K562 (cell line): ENCODE results near the gene AKNAD1. TPM values are rescaled to one million over a fixed set of nuclear protein-coding genes. Genes with fewer than 3 reads are reported as not detected.

Source experiments
- ATAC-seq: fragments of 200-7000 bp; cut with Tn5 transposase; 3 replicates; pipeline ENCODE4 v1.9.1; 2020; ENCODE audit warnings: moderate library complexity
- BruUV-seq: library from RNA; stranded (reverse); fragments of 400-500 nt; replicated peaks from 2 replicates; lab custom pipeline; 2021; lab: Mats Ljungman, UMichigan
- CTCF ChIA-PET: fragments of 300-600 bp; formaldehyde crosslinking; extraction: SDS; loops from one replicate; lab custom pipeline; 2021; ENCODE audit warnings: low intra/inter-chr PET ratio; lab: Yijun Ruan, JAX
- POLR2A ChIA-PET: fragments of 300-600, 350-650 bp; sonication (Branson Sonifier 250); formaldehyde crosslinking; extraction: SDS; loops from one replicate; lab custom pipeline; 2021; ENCODE audit warnings: antibody characterized with exemption, inconsistent platforms; lab: Yijun Ruan, JAX
- DNase-seq, 4 experiments: peaks; one replicate each; pipeline versions ENCODE4 v3.0.0 to v3.0.0-alpha.2; 2011 to 2018; ENCODE audit warnings: low spot score in 3 of 4, mixed read lengths in 3 of 4; ENCODE audit errors: extremely low read depth in 1 of 4
- FAIRE-seq: peaks from 2 replicates; lab custom pipeline; 2011; peaks lifted over from hg19 to GRCh38; lab: Jason Lieb, UNC
- H2AFZ ChIP-seq: 2 replicates; pipeline ENCODE4 v1.6.0; 2011; ENCODE audit warnings: low read depth, low read length, control low read depth, inconsistent platforms
- H3K27ac ChIP-seq: fragments of 200-600 bp; 3 replicates; pipeline ENCODE4 v1.8.0; 2011; ENCODE audit warnings: low read depth, mild to moderate bottlenecking, control low read depth, inconsistent platforms, low read length, moderate library complexity, mixed read lengths; ENCODE audit errors: extremely low read depth
- H3K27me3 ChIP-seq, 2 experiments: fragments of 300-600 bp in 1 of 2; 2 replicates in 1 of 2; 3 replicates in 1 of 2; pipeline versions ENCODE4 v1.6.0 to v1.8.0; 2011; ENCODE audit warnings: inconsistent platforms in 2 of 2, low read length in 2 of 2, mild to moderate bottlenecking in 1 of 2, mixed read lengths in 1 of 2, moderate library complexity in 1 of 2; ENCODE audit not compliant: control insufficient read depth in 2 of 2, insufficient read depth in 2 of 2
- H3K36me3 ChIP-seq: fragments of 300-600 bp; 3 replicates; pipeline ENCODE4 v1.8.0; 2011; ENCODE audit warnings: mild to moderate bottlenecking, low read length, inconsistent platforms; ENCODE audit not compliant: control insufficient read depth, insufficient read depth
- H3K4me1 ChIP-seq, 2 experiments: fragments of 200-600 bp in 1 of 2; replicated peaks in 1 of 2; 2 replicates in 1 of 2; 3 replicates in 1 of 2; pipeline versions ENCODE4 v1.5.1 to v1.8.0; 2011; ENCODE audit warnings: inconsistent platforms in 2 of 2, low read length in 2 of 2, mild to moderate bottlenecking in 1 of 2, mixed read lengths in 1 of 2, moderate library complexity in 1 of 2; ENCODE audit not compliant: control insufficient read depth in 2 of 2, insufficient read depth in 2 of 2
- H3K4me2 ChIP-seq: 2 replicates; pipeline ENCODE4 v1.6.1; 2011; ENCODE audit warnings: low read length, control low read depth, inconsistent platforms, mixed read lengths; ENCODE audit not compliant: insufficient read depth
- H3K4me3 ChIP-seq: fragments of 200-600 bp; sonication (generic), shearing (Covaris generic); 2 replicates; pipeline ENCODE4 v1.5.1; 2016; ENCODE audit warnings: control low read depth, inconsistent platforms
- H3K79me2 ChIP-seq: fragments of 200-600 bp; 3 replicates; pipeline ENCODE4 v1.8.0; 2011; ENCODE audit warnings: low read length, inconsistent platforms; ENCODE audit not compliant: control insufficient read depth, insufficient read depth
- H3K9ac ChIP-seq, 2 experiments: 2 replicates each; pipeline versions ENCODE4 v1.6.0 to v1.6.1; 2011; ENCODE audit warnings: low read depth in 2 of 2, low read length in 2 of 2, control low read depth in 1 of 2, inconsistent platforms in 1 of 2, mild to moderate bottlenecking in 1 of 2, mixed read lengths in 1 of 2; ENCODE audit not compliant: insufficient read depth in 1 of 2
- H3K9me1 ChIP-seq: one replicate; pipeline ENCODE4 v1.6.0; 2011; ENCODE audit warnings: inconsistent platforms, mild to moderate bottlenecking, low read length, moderate library complexity; ENCODE audit not compliant: control insufficient read depth, insufficient read depth
- H3K9me3 ChIP-seq: replicated peaks from 2 replicates; pipeline ENCODE4 v1.5.1; 2011; ENCODE audit warnings: low read depth, low read length, inconsistent platforms; ENCODE audit not compliant: control insufficient read depth, insufficient read depth
- H4K20me1 ChIP-seq: replicated peaks from 2 replicates; pipeline ENCODE4 v1.6.1; 2011; ENCODE audit warnings: low read length, inconsistent platforms, mixed read lengths; ENCODE audit not compliant: control insufficient read depth, insufficient read depth
- CTBP1 ChIP-seq: fragments of 450-650 bp; IDR thresholded peaks from 2 replicates; pipeline ENCODE4 v1.6.1; 2016; ENCODE audit warnings: borderline replicate concordance
- DEAF1 ChIP-seq: fragments of 450-650 bp; formaldehyde crosslinking; IDR thresholded peaks from 2 replicates; pipeline ENCODE4 v1.4.0; 2020; ENCODE audit warnings: mild to moderate bottlenecking, moderate library complexity
- ESRRA ChIP-seq: fragments of 450-650 bp; IDR thresholded peaks from 2 replicates; pipeline ENCODE4 v1.6.1; 2014; ENCODE audit warnings: low read depth, mild to moderate bottlenecking, moderate library complexity, borderline replicate concordance
- ETV5 ChIP-seq: sonication (generic); formaldehyde crosslinking; IDR thresholded peaks from 2 replicates; pipeline ENCODE4 v1.4.0; 2020; ENCODE audit warnings: low read depth, mild to moderate bottlenecking, missing genetic modification reagents
- KLF16 ChIP-seq: IDR thresholded peaks from 2 replicates; pipeline ENCODE4 v1.6.1; 2016; ENCODE audit warnings: antibody characterized with exemption
- MNT ChIP-seq, 2 experiments: fragments of 450-650 bp; conservative IDR thresholded peaks; 2 replicates each; pipeline ENCODE4 v1.6.1; 2017; ENCODE audit warnings: mild to moderate bottlenecking in 2 of 2, moderate library complexity in 2 of 2
- SMAD3 ChIP-seq: fragments of 450-650 bp; formaldehyde crosslinking; conservative IDR thresholded peaks from 2 replicates; pipeline ENCODE4 v1.4.0; 2020; ENCODE audit warnings: mild to moderate bottlenecking
- SMC3 ChIP-seq: conservative IDR thresholded peaks from 2 replicates; pipeline ENCODE4 v1.6.1; 2011; ENCODE audit warnings: low read depth, low read length, improper control_type of control experiment; ENCODE audit not compliant: insufficient read depth
- SOX6 ChIP-seq: fragments of 450-650 bp; IDR thresholded peaks from 2 replicates; pipeline ENCODE4 v1.6.1; 2014; ENCODE audit warnings: mild to moderate bottlenecking
- SPI1 ChIP-seq: IDR thresholded peaks from 2 replicates; pipeline ENCODE4 v1.6.1; 2011; ENCODE audit warnings: low read depth, low read length, control low read depth, borderline replicate concordance
- USF1 ChIP-seq: sonication (generic); formaldehyde crosslinking; IDR thresholded peaks from 2 replicates; pipeline ENCODE4 v1.9.0; 2022; ENCODE audit warnings: mild to moderate bottlenecking, missing genetic modification reagents
- ZBTB33 ChIP-seq: sonication (generic); formaldehyde crosslinking; IDR thresholded peaks from 2 replicates; pipeline ENCODE4 v1.8.1; 2023; ENCODE audit warnings: mild to moderate bottlenecking, missing genetic modification reagents
- ZNF143 ChIP-seq: sonication (generic); formaldehyde crosslinking; IDR thresholded peaks from 2 replicates; pipeline ENCODE4 v1.9.0; 2022; ENCODE audit warnings: mild to moderate bottlenecking, missing genetic modification reagents
- WGBS: fragments of 100-300 bp; shearing (Covaris generic); methylation state at CpG from one replicate; pipeline ENCODE4 v1.1.6; 2016; ENCODE audit warnings: low coverage, mixed read lengths; ENCODE audit not compliant: insufficient coverage; ENCODE audit errors: missing lambda C conversion rate; 5-methylcytosine and 5-hydroxymethylcytosine counted together
- in situ Hi-C: fragments of 300-500 bp; cut with MboI; formaldehyde crosslinking; loops from 4 replicates; pipeline ENCODE4 v1.15.0; 2018; ENCODE audit warnings: inconsistent platforms, mixed read lengths
- intact Hi-C: fragments of 100-400 bp; cut with micrococcal nuclease; formaldehyde crosslinking; loops from 2 replicates; pipeline ENCODE4 v1.14.2; 2022
- polyA plus RNA-seq, 8 experiments: library from polyadenylated mRNA; depleted of rRNA in 4 of 8; stranded (reverse) in 5 of 8; unstranded in 3 of 8; fragments of >200 nt; fragmentation: Nextera tagmentation in 2 of 8; fragmentation: Illumina TruSeq in 1 of 8; extraction: Ambion mirVana in 2 of 8; extraction: Trizol in 1 of 8; gene quantifications; 2 replicates each; pipeline versions ENCODE4 v1.2.1 to v1.2.3, GENCODE V29; 2011 to 2014; ENCODE audit warnings: inconsistent platforms in 1 of 8, missing spikeins in 1 of 8
- total RNA-seq, 7 experiments: library from RNA; depleted of rRNA in 6 of 7; stranded (reverse); fragments of >200 nt in 6 of 7; fragmentation: Illumina TruSeq in 2 of 7; extraction: Trizol in 2 of 7; gene quantifications; 2 replicates each; pipeline versions ENCODE4 v1.2.1 to v1.2.3, GENCODE V29; 2011 to 2021; ENCODE audit warnings: low replicate concordance in 1 of 7

The AKNAD1 gene
- total and polyA plus RNA-seq, 9 of the 15 experiments (the other 6 are each of a cell fraction or from before 2014, with no cell fraction given): 0.13 to 0.30 TPM; not detected in 7

- 9% methylated on average over 12 of the region's 12 CpGs for WGBS
- in situ Hi-C loops (loop anchor here (5.0 kb wide), 2 partner anchors 64 to 284 kb away; partner anchors contain the start of gene ELAPOR1), intact Hi-C loops (loop anchor here (1.0 to 5.0 kb wide), 3 partner anchors 70 to 364 kb away; a partner anchor contains a TSS)
- CTCF ChIA-PET: interaction anchor here (1.1 to 6.3 kb wide), 3 partner anchors 69 to 284 kb away, joined by 5 to 89 read pairs (median 32); a partner anchor contains a TSS
- H3K9me3 ChIP-seq: no peaks in the 10 kb centered on the region
- peak; percentile 97 for FAIRE-seq
- peak overlapping the region; percentile 15; the same call in 1 of the 2 replicates for H3K4me2 ChIP-seq
- H3K79me2 ChIP-seq: no peaks in the 10 kb centered on the region
- H3K27ac ChIP-seq: no peak overlapping the region
- H4K20me1 ChIP-seq: no peaks in the 10 kb centered on the region
- H3K9ac ChIP-seq: no peak overlapping the region
- BruUV-seq: no TSS peak
- H3K27me3 ChIP-seq: no peaks in the 10 kb centered on the region
- H2AFZ ChIP-seq: peak overlapping the region; percentile 86
- H3K4me1 ChIP-seq: peaks cover 3 to 4% of the 10 kb centered on the region in 2 experiments; a peak in 3 of 5 replicates
- H3K36me3 ChIP-seq: no peaks in the 10 kb centered on the region
- POLR2A ChIA-PET: interaction anchor here (0.9 to 1.0 kb wide), 2 partner anchors 12 to 14 kb away, joined by 3 to 5 read pairs; no protein-coding TSS in a partner anchor
- H3K9me1 ChIP-seq: no peaks in the 10 kb centered on the region
- H3K4me3 ChIP-seq: no peak overlapping the region
- peak; percentile 88 for ATAC-seq
- peak; percentile 78 to 90 (median 80) for DNase-seq
- 0 out of 2 replicates have a peak, but pooled peaks have one; percentile 21 for TF ChIP-seq ZNF143 (CRISPR knock-in tag)
- TF ChIP-seq MNT (conservative IDR thresholded peaks at IDR 0.05): 0 out of 4 replicates have a peak, but pooled peaks of 1 of the 2 experiments have one; percentile 27
- TF ChIP-seq KLF16: peak; percentile 64; the same call in 1 of the 2 replicates
- peak; percentile 76 for TF ChIP-seq ESRRA
- peak; percentile 72 for TF ChIP-seq DEAF1 (CRISPR knock-in tag)
- TF ChIP-seq USF1 (CRISPR knock-in tag): peak; percentile 69
- TF ChIP-seq CTBP1: peak; percentile 33; the same call in 1 of the 2 replicates
- peak; percentile 29; the same call in 1 of the 2 replicates for TF ChIP-seq SPI1
- peak; percentile 89 for TF ChIP-seq SMC3
- no peak for TF ChIP-seq SMAD3 (CRISPR knock-in tag)
- 0 out of 2 replicates have a peak, but pooled peaks have one; percentile 6 for TF ChIP-seq SOX6
- 0 out of 2 replicates have a peak, but pooled peaks have one; percentile 36 for TF ChIP-seq ETV5 (CRISPR knock-in tag)
- TF ChIP-seq ZBTB33 (CRISPR knock-in tag): 0 out of 2 replicates have a peak, but pooled peaks have one; percentile 12
Observed at GRCh38 chr1:108828074-108828961, 28.6 kb downstream of the AKNAD1 start.
